HepG2 (cell line): ENCODE data around the gene MORN1. TPM values are rescaled to one million over a fixed set of nuclear protein-coding genes. Genes with fewer than 3 reads are reported as not detected.

ENCODE experiments used
- KDM6A ChIP-seq: IDR thresholded peaks from 2 replicates; pipeline ENCODE4 v1.6.1; 2016; ENCODE audit warnings: low read depth
- POLR2AphosphoS2 ChIP-seq: IDR thresholded peaks from 2 replicates; pipeline ENCODE4 v1.6.1; 2011; ENCODE audit warnings: low read depth, low read length, improper control_type of control experiment
- REPIN1 ChIP-seq: sonication (generic); formaldehyde crosslinking; IDR thresholded peaks from 2 replicates; pipeline ENCODE4 v1.8.0; 2022; ENCODE audit warnings: missing genetic modification reagents, low read depth, mild to moderate bottlenecking, borderline replicate concordance
- SMYD3 ChIP-seq: sonication (generic); formaldehyde crosslinking; IDR thresholded peaks from 2 replicates; pipeline ENCODE4 v1.8.1; 2023; ENCODE audit warnings: mild to moderate bottlenecking, missing genetic modification reagents
- ZFP62 ChIP-seq: sonication (generic); formaldehyde crosslinking; IDR thresholded peaks from 2 replicates; pipeline ENCODE4 v1.4.0; 2020; ENCODE audit warnings: missing genetic modification reagents
- ZKSCAN5 ChIP-seq: sonication (generic); formaldehyde crosslinking; IDR thresholded peaks from 2 replicates; pipeline ENCODE4 v1.5.1; 2020; ENCODE audit warnings: mild to moderate bottlenecking, missing genetic modification reagents
- ZNF451 ChIP-seq: sonication (generic); formaldehyde crosslinking; IDR thresholded peaks from 2 replicates; pipeline ENCODE4 v1.5.0; 2020; ENCODE audit warnings: mild to moderate bottlenecking, missing genetic modification reagents
- ZNF549 ChIP-seq: sonication (generic); formaldehyde crosslinking; IDR thresholded peaks from 2 replicates; pipeline ENCODE4 v1.5.0; 2020; ENCODE audit warnings: missing genetic modification reagents
- ZNF562 ChIP-seq: sonication (generic); formaldehyde crosslinking; IDR thresholded peaks from 2 replicates; pipeline ENCODE4 v1.8.0; 2022; ENCODE audit warnings: missing genetic modification reagents, borderline replicate concordance
- ZNF800 ChIP-seq: sonication (generic); formaldehyde crosslinking; IDR thresholded peaks from 2 replicates; pipeline ENCODE4 v1.4.0; 2020; ENCODE audit warnings: missing genetic modification reagents
- polyA plus RNA-seq, 8 experiments: library from polyadenylated mRNA; depleted of rRNA in 3 of 8; stranded (reverse) in 7 of 8; unstranded in 1 of 8; fragments of >200 nt; fragmentation: Illumina TruSeq in 4 of 8; extraction: Trizol in 4 of 8; gene quantifications; 2 replicates each; pipeline versions ENCODE4 v1.2.1 to v1.2.3, GENCODE V29; 2011 to 2016; ENCODE audit warnings: low read depth in 4 of 8, missing spikeins in 1 of 8, mixed read lengths in 1 of 8; ENCODE audit not compliant: insufficient read depth in 1 of 8
- total RNA-seq, 5 experiments: library from RNA; depleted of rRNA; stranded (reverse); fragments of >200 nt; fragmentation: Illumina TruSeq; extraction: Trizol; gene quantifications; 2 replicates each; pipeline ENCODE4 v1.2.3, GENCODE V29; 2016; ENCODE audit warnings: low read depth in 1 of 5
- TF ChIP-seq, protein P1 (sequence below): sonication (generic); formaldehyde crosslinking; IDR thresholded peaks from 2 replicates; pipeline ENCODE4 v1.8.0; 2022; ENCODE audit warnings: mild to moderate bottlenecking, missing genetic modification reagents
- TF ChIP-seq, protein P2 (sequence below): sonication (generic); formaldehyde crosslinking; IDR thresholded peaks from 2 replicates; pipeline ENCODE4 v1.5.0; 2020; ENCODE audit warnings: missing genetic modification reagents
- TF ChIP-seq, protein P3 (sequence below): sonication (generic); formaldehyde crosslinking; IDR thresholded peaks from 2 replicates; pipeline ENCODE4 v1.4.0; 2020; ENCODE audit warnings: missing genetic modification reagents
- TF ChIP-seq, protein P4 (sequence below): sonication (generic); formaldehyde crosslinking; IDR thresholded peaks from 2 replicates; pipeline ENCODE4 v1.4.0; 2020; ENCODE audit warnings: missing genetic modification reagents

MORN1 gene
- total and polyA plus RNA-seq, 2 of the 13 experiments (the other 11 are each of a cell fraction or from before 2014, with no cell fraction given) = 3.1 to 6.5 TPM

GRCh38 chr1:2412773-2413494, 21.6 kb upstream of the MORN1 start (continued):
- TF ChIP-seq, protein P1, sequence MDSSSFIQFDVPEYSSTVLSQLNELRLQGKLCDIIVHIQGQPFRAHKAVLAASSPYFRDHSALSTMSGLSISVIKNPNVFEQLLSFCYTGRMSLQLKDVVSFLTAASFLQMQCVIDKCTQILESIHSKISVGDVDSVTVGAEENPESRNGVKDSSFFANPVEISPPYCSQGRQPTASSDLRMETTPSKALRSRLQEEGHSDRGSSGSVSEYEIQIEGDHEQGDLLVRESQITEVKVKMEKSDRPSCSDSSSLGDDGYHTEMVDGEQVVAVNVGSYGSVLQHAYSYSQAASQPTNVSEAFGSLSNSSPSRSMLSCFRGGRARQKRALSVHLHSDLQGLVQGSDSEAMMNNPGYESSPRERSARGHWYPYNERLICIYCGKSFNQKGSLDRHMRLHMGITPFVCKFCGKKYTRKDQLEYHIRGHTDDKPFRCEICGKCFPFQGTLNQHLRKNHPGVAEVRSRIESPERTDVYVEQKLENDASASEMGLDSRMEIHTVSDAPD (CRISPR knock-in tag) = peak; percentile 35; the same call in 1 of the 2 replicates
- TF ChIP-seq ZNF562 (CRISPR knock-in tag) (no peak), ZKSCAN5 (no peak), ZNF800 (CRISPR knock-in tag) (no peak; the same call in 1 of the 2 replicates), ZFP62 (CRISPR knock-in tag) (no peak), ZNF549 (CRISPR knock-in tag) (no peak), KDM6A (CRISPR knock-in tag) (no peak), POLR2AphosphoS2 (no peak), SMYD3 (CRISPR knock-in tag) (peak; percentile 59; the same call in 1 of the 2 replicates), REPIN1 (CRISPR knock-in tag) (peak; percentile 81), ZNF451 (peak; percentile 36; the same call in 1 of the 2 replicates)
- TF ChIP-seq, protein P2, sequence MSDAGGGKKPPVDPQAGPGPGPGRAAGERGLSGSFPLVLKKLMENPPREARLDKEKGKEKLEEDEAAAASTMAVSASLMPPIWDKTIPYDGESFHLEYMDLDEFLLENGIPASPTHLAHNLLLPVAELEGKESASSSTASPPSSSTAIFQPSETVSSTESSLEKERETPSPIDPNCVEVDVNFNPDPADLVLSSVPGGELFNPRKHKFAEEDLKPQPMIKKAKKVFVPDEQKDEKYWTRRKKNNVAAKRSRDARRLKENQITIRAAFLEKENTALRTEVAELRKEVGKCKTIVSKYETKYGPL = peak; percentile 46; the same call in 1 of the 2 replicates
- TF ChIP-seq, protein P3, sequence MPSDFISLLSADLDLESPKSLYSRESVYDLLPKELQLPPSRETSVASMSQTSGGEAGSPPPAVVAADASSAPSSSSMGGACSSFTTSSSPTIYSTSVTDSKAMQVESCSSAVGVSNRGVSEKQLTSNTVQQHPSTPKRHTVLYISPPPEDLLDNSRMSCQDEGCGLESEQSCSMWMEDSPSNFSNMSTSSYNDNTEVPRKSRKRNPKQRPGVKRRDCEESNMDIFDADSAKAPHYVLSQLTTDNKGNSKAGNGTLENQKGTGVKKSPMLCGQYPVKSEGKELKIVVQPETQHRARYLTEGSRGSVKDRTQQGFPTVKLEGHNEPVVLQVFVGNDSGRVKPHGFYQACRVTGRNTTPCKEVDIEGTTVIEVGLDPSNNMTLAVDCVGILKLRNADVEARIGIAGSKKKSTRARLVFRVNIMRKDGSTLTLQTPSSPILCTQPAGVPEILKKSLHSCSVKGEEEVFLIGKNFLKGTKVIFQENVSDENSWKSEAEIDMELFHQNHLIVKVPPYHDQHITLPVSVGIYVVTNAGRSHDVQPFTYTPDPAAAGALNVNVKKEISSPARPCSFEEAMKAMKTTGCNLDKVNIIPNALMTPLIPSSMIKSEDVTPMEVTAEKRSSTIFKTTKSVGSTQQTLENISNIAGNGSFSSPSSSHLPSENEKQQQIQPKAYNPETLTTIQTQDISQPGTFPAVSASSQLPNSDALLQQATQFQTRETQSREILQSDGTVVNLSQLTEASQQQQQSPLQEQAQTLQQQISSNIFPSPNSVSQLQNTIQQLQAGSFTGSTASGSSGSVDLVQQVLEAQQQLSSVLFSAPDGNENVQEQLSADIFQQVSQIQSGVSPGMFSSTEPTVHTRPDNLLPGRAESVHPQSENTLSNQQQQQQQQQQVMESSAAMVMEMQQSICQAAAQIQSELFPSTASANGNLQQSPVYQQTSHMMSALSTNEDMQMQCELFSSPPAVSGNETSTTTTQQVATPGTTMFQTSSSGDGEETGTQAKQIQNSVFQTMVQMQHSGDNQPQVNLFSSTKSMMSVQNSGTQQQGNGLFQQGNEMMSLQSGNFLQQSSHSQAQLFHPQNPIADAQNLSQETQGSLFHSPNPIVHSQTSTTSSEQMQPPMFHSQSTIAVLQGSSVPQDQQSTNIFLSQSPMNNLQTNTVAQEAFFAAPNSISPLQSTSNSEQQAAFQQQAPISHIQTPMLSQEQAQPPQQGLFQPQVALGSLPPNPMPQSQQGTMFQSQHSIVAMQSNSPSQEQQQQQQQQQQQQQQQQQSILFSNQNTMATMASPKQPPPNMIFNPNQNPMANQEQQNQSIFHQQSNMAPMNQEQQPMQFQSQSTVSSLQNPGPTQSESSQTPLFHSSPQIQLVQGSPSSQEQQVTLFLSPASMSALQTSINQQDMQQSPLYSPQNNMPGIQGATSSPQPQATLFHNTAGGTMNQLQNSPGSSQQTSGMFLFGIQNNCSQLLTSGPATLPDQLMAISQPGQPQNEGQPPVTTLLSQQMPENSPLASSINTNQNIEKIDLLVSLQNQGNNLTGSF (CRISPR knock-in tag) = no peak
- TF ChIP-seq, protein P4, sequence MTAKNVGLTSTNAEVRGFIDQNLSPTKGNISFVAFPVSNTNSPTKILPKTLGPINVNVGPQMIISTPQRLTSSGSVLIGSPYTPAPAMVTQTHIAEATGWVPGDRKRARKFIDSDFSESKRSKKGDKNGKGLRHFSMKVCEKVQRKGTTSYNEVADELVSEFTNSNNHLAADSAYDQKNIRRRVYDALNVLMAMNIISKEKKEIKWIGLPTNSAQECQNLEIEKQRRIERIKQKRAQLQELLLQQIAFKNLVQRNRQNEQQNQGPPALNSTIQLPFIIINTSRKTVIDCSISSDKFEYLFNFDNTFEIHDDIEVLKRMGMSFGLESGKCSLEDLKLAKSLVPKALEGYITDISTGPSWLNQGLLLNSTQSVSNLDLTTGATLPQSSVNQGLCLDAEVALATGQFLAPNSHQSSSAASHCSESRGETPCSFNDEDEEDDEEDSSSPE (CRISPR knock-in tag) = peak; percentile 83
